HG03064 (cell line): ENCODE results near the gene BHLHE40.

Experiments used
- ATAC-seq: cut with Tn5 transposase; IDR thresholded peaks from one replicate; pipeline ENCODE4 v1.9.1; 2021; ENCODE audit warnings: low read depth; ENCODE audit not compliant: unreplicated experiment

BHLHE40 gene

DNA sequence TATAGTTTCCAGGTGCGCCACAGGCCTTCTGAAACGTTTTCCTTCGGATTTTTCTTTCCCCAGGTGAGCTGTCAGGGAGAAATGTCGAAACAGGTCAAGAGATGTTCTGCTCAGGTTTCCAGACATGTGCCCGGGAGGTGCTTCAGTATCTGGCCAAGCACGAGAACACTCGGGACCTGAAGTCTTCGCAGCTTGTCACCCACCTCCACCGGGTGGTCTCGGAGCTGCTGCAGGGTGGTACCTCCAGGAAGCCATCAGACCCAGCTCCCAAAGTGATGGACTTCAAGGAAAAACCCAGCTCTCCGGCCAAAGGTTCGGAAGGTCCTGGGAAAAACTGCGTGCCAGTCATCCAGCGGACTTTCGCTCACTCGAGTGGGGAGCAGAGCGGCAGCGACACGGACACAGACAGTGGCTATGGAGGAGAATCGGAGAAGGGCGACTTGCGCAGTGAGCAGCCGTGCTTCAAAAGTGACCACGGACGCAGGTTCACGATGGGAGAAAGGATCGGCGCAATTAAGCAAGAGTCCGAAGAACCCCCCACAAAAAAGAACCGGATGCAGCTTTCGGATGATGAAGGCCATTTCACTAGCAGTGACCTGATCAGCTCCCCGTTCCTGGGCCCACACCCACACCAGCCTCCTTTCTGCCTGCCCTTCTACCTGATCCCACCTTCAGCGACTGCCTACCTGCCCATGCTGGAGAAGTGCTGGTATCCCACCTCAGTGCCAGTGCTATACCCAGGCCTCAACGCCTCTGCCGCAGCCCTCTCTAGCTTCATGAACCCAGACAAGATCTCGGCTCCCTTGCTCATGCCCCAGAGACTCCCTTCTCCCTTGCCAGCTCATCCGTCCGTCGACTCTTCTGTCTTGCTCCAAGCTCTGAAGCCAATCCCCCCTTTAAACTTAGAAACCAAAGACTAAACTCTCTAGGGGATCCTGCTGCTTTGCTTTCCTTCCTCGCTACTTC, 3.8 kb downstream of the BHLHE40 start:
- ATAC-seq: no peak

DNA sequence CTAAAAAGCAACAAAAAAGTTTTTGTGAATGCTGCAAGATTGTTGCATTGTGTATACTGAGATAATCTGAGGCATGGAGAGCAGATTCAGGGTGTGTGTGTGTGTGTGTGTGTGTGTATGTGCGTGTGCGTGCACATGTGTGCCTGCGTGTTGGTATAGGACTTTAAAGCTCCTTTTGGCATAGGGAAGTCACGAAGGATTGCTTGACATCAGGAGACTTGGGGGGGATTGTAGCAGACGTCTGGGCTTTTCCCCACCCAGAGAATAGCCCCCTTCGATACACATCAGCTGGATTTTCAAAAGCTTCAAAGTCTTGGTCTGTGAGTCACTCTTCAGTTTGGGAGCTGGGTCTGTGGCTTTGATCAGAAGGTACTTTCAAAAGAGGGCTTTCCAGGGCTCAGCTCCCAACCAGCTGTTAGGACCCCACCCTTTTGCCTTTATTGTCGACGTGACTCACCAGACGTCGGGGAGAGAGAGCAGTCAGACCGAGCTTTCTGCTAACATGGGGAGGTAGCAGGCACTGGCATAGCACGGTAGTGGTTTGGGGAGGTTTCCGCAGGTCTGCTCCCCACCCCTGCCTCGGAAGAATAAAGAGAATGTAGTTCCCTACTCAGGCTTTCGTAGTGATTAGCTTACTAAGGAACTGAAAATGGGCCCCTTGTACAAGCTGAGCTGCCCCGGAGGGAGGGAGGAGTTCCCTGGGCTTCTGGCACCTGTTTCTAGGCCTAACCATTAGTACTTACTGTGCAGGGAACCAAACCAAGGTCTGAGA, 4.7 kb downstream of the BHLHE40 start:
- peak; percentile 47 for ATAC-seq

DNA sequence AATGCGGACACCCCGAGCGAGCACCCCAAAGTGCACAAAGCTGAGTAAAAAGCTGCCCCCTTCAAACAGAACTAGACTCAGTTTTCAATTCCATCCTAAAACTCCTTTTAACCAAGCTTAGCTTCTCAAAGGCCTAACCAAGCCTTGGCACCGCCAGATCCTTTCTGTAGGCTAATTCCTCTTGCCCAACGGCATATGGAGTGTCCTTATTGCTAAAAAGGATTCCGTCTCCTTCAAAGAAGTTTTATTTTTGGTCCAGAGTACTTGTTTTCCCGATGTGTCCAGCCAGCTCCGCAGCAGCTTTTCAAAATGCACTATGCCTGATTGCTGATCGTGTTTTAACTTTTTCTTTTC, 5.3 kb downstream of the BHLHE40 start:
- no peak for ATAC-seq

DNA sequence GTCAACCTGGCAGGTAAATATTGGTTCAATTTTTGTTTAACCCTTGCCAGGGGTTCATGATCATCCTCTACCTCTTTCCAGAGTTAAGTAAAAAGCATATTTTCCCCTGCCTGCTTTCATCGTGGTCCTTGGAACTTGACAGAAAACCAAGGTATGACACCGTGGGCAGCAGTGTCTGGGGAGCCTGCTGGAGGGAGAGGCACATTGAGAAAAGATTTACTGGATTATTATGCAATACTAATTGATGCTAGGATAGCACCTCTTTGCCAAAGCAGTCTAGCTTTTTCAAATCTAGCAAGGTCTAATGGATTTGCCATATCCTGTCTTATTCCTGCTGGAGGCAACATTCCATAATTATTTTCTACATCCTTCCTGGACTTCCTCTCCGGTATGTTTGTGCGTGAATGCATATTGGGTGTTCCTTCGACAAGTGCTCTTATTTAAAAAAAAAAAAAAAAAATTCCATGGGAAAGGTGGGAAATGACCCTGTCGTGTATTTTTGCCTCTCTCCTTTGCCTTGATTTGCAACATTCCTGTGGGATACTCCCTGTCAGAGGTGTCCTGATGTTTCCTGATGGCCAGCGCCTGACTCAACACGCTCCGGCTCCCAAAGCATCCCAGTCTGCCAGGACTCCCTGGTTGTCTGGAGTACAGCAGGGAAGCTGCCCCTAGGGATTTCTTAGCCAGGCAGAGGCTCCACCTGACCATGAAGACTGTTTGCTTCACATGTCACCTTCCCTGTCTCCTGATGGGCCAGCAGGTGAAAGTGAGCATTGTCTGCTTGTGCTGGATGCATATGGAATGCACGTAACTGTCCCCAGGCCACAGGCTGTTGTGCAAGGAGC, 6.3 kb downstream of the BHLHE40 start:
- no peak for ATAC-seq

DNA sequence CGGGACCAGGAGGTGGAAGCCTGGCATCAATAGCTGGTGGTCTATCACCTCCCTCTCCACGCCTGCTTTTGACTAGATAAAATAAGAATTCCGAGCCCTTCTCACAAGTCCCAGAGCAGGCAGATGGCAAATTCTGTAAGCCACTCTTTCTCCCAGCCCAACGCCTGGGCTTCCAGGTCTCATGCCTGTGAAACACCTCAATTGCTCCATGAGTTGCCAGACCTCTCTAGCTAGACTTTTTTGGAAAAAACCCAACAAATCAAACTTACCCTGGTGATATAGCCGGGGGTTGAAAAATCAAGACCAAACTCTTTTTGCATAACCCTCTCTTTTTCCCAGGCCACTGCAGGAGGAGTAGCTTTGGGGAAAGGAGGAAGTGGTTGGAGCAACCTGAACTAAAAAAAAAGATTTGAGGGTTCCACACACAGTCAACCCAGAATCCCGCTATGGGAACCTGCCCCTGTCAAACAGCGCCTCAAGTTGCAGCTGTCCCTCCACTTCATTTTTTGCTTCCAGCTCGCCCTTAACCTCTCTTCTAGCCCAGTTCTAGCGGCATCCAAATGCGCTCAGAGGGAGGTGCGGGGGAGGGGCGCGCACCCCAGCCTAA, 7.0 kb downstream of the BHLHE40 start:
- ATAC-seq: peak; percentile 20

DNA sequence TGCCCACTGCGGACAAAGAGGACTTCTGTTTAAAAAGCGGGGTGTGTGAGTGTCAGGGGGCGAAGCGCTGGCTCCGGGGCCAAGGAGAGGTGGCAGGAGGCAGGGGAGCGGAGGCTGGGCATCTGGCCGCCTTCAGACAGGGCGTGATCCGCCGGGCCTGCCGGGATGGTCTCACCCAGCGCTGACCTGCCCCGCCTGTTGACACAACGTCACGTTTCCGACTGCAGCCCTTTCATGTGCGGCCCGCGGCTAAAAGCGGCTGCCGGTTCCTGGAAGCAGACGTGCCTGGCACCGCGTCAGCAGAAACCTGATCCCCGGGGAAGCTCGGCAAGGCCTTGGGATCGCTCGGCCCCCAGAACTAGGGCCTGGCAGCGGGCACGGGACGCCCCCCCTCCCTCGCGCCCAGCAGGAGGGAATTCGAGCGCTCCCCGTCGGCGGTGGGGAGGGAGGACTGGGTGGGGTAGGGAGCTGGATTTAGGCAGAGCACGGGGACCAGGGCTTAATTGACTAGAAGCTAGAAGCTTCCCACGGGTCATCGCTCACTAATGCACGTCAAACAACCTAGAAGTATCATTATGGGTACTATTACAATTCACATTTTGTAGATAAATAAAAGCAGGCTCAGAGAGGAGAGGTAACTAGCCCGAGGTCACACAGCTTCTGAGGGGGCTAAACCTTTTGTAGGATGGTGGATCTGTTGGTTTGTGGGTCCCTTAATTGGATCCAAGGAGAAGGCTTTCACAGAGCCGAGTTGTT, 7.7 kb downstream of the BHLHE40 start:
- ATAC-seq: peak; percentile 59

DNA sequence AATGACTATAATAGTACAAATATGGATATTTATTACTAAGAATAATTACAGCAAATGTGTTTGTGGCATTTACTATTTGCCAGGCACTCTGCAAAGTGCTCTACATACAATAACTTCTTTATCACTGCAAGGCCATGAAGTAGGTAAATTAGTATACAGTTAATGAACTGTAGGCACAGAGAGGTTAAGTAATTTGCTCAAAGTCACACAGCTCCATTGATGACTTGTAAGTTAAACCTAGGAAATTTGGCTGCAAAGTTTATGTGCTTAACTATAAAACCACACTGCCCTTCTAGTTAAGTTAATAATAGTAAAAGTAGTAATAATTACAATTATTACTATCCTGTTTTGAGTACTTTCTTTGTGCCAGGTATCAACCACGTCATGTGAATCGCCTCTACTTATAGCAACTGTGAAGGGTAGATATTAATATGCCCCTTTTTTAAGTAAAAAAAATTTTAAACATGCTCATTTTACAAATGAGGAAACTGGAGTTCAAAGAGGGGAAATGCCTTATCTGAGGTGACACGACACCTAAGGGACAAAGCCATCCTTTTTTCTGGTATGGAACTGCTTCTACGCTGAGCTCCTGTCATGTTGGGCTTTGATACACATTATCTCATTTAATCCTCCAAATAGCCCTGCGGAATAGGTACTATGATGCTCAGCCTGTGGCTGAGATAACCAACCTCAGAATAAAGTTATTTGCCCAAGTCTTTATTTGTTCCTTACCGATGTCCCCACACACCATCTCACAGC, 8.5 kb downstream of the BHLHE40 start:
- no peak for ATAC-seq

DNA sequence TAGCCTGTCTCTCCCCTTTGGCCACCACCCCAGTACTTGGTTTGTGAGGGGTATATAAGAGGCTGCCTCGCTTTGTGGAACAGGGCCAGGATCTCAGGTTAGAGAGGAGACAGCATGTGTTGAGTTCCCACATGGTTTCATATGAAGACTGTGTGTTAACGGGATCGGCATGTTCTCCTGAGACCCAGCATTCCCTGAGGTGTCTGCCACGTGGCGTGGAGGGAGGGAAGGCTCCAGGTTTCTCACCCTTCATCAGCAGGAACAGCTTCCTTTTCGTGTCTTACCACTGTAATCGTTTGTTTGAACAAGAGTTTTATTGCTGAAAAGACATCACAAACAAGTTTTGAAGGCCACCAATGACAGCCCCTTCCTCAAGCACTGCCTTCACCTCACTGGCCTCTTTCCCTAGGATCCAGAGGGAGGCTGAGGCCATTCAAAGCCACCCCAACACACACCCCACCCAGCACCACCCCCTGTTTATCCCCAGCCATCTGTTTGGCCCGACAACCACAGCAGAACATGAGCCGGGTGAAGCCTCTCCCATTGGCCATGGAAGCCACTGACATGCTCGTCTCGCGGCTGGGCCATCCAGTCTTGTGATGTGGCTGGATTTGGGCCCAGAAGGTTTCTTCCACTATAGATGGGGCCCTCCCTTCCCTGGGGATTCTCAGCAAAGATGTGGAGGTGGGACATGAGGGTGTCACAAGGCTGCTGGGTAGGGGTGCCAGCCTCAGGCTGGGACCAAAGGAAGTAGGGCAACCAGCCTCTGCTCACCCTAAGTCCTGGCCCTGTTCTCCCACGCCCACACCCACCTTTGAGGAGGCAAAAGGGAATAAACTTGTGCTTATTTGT, 10.0 kb downstream of the BHLHE40 start:
- ATAC-seq: no peak

DNA sequence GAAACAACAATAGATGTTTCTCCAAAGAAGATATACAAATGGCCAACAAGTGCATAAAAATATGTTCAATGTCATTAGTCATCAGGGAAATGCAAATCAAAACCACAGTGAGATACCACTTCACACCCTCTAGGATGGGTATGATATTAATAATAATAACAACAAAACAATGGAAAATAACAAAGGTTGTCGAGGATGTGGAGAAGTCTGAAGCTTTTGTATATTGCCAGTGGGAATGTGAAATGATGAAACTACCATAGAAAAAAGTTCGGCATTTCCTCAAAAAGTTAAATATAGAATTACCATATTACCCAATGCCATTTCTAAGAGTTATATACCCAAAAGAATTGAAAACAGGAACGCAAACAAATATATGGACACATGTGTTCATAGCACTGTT, 10.8 kb downstream of the BHLHE40 start:
- ATAC-seq: no peak

DNA sequence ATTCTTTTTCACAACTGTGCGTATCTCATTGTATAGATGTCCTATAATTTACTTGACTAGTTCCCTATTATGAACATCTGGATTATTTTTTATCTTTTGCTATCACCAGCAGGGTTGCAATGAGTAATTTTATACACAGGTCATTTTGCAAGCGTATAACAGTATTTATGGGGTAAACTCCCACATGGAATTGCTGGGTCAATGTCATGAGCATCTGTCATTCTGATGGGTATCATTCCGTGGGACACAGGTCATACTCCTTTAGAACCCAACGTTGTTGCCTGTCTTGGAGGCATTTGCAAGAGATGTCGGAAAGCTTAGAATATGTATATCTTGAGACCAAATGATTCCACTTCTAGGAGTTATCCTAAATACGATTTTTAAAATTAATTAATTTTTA, 12.9 kb downstream of the BHLHE40 start:
- no peak for ATAC-seq

DNA sequence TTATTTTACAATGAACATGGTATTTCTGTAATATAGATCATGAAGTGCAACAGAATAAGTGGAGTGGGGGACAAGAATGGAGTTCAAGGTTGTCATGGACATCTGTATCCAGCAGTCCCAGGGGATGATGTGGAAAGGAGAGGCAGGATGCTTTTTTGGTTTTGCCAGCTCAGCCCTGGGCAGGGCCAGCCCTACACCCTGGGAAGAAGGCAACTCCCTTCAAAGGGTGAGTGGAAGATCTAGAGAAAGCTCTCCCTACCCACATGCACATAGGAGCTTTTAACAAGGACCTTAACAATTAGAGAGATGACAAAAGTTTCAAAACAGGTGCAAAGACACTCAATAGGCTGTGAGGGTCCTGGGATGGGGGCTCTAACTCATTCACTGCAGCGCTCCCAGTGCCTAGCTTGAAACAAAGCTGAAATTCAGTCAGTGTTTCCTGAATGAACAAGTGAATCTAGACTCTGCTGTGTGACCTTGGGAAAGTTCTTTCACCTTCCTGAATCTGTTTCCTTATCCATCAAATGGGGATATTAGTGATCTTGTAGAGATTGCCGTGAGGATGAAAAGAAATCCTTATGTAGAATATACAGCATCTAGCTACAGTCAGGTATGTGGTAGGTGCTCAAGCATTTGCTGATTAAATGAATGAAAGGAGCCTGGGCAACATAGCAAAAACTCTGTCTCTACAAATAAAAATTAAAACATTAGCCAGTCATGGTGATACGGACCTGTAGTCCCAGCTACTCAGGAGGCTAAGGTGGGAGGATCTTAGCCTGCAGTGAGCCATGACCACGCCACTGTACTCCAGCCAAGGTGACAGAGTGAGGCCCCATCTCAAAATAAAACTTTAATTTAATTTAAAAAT, 14.3 kb downstream of the BHLHE40 start:
- no peak for ATAC-seq

DNA sequence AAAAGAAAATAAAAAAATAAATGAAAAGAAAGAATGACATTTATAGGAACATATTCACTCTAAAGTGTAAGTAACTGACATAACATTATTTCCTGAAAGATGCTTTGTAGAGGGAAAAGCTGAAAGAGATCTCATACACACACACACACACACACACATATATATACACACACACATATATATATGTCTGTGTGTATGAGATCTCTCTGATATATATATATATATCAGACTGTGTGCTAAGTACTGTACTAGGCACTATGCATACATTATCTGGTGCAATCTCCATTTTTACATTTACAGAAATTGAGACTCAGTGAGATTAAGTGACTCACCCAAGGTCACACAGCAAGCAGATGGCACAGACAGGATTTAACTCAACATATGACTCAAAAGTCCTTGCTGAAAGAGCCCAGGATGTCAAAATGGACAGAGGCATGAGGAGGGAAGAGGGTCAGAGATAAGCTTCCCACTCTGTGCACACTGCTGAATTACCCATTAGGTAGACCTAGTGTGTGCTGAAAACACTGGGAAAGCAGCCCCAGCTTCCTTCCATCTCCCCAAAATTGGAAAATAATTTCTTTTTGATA, 15.0 kb downstream of the BHLHE40 start:
- no peak for ATAC-seq

DNA sequence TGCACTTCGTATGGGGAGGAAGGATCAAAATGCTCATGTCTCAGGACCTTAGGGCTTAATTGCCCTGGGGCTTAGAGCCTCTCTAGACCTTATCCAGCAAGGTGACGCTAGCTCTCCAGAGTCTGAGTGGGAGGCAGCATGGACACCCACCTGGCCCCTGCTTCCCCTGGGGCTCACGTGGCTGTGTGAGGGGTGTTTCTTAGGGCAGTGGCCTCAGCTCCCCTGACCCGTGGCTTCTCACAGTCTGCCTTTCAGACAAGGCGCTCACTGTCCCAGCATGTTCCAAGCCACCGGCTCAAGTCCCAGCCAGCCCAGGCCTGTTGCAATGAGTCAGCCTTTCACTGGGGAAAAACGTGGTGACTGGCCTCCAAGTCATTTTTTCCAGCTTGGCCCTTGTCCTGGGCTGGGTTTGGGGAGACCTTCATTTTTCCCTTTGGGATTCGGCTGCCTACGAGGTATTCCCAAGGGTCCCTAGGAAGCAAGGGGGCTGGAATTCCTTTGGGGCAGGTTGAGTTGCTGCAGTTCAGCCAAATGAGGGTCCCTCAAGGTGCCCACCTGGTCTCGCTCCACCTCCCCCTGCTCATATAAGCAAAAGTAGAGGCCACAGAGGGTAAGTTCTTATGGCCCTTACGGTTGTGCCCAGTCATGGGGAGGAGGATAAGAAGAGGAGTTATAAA, 15.7 kb downstream of the BHLHE40 start:
- ATAC-seq: no peak

DNA sequence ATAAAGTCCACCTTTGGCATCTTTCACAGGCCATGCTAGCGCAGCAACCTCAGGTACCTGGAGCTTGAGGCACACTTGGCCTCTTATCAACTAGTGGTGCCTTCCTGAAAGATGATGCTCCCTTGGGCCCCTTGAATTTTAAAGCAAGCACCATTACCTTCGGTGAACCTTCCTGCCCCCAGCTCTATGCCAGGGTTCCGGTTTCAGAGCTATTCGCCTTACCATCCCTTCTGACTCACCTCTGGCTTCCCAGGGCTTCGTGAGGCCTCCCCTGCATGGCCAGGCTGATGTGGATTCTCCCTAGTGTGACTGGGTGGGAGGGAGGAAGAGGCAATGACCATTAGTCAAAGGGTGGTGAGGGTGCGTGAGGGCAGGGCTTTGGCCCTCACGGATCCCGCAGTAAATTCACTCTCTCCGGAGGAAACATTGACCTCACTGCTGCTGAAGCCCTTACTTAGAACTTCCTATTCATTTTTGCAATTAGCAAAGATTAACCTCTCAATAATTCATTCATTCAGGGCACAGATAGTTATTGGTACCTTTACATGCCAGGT, 16.3 kb downstream of the BHLHE40 start:
- ATAC-seq: no peak

DNA sequence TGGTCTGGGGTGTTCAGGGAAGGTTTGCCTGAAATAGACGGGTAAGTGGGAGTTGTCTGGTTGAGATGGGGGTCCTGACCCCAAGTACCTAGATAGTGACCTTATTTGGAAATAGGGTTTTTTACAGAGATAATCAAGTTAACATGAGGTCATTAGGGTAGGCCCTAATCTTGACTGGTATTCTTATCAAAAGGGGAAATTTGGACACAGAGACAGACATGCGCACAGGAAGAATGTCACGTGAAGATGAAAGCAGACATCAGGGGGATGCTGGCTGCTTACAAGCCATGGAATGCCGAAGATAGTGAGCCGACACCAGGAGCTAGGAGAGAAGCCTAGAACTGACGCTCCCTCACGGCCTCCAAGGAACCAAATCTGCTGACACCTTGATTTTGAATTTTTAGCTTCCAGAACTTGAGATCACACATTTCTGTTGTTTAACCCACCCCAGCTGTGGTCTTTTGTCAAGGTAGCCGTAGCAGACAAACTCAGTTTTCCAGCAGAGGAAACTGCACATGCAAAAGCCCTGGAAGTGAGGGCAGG, 17.1 kb downstream of the BHLHE40 start:
- no peak for ATAC-seq
